H9 (cell line): ENCODE data around the gene TSPEAR. TPM values are rescaled to one million over a fixed set of nuclear protein-coding genes. Genes with fewer than 3 reads are reported as not detected.

Source experiments
- DNase-seq: peaks from one replicate; pipeline ENCODE4 v3.0.0-alpha.2; 2017
- H2AFZ ChIP-seq: one replicate; pipeline ENCODE4 v1.6.1; 2013; ENCODE audit warnings: mild to moderate bottlenecking, low read length, control low read depth, moderate library complexity
- H2AK5ac ChIP-seq: 2 replicates; pipeline ENCODE4 v1.6.1; 2013; ENCODE audit warnings: low read length, control low read depth, mixed read lengths; ENCODE audit not compliant: insufficient read length
- H2BK120ac ChIP-seq: one replicate; pipeline ENCODE4 v1.6.1; 2013; ENCODE audit warnings: low read depth, mild to moderate bottlenecking, low read length, control low read depth, inconsistent platforms; ENCODE audit not compliant: poor library complexity, severe bottlenecking
- H2BK12ac ChIP-seq: 2 replicates; pipeline ENCODE4 v1.6.1; 2013; ENCODE audit warnings: low read length, control low read depth, mixed read lengths, low read depth; ENCODE audit not compliant: insufficient read length
- H2BK15ac ChIP-seq: 2 replicates; pipeline ENCODE4 v1.6.1; 2013; ENCODE audit warnings: low read depth, low read length, control low read depth
- H2BK20ac ChIP-seq: one replicate; pipeline ENCODE4 v1.6.1; 2013; ENCODE audit warnings: low read depth, mild to moderate bottlenecking, low read length, control low read depth, inconsistent platforms; ENCODE audit not compliant: poor library complexity, severe bottlenecking
- H2BK5ac ChIP-seq: 2 replicates; pipeline ENCODE4 v1.6.1; 2013; ENCODE audit warnings: low read length, control low read depth, mixed read lengths; ENCODE audit not compliant: insufficient read length
- H3K14ac ChIP-seq: 2 replicates; pipeline ENCODE4 v1.6.1; 2013; ENCODE audit warnings: low read length, control low read depth; ENCODE audit not compliant: insufficient read depth
- H3K18ac ChIP-seq: 2 replicates; pipeline ENCODE4 v1.6.1; 2013; ENCODE audit warnings: low read depth, mild to moderate bottlenecking, mixed read lengths, low read length, control low read depth; ENCODE audit not compliant: insufficient read length
- H3K23ac ChIP-seq: 2 replicates; pipeline ENCODE4 v1.6.1; 2013; ENCODE audit warnings: low read length, control low read depth, mixed read lengths, low read depth; ENCODE audit not compliant: insufficient read length
- H3K23me2 ChIP-seq: 2 replicates; pipeline ENCODE4 v1.6.1; 2013; ENCODE audit warnings: low read depth, mild to moderate bottlenecking, mixed read lengths, low read length, control low read depth; ENCODE audit not compliant: insufficient read length, poor library complexity, severe bottlenecking
- H3K27ac ChIP-seq: 2 replicates; pipeline ENCODE4 v1.5.1; 2013; ENCODE audit warnings: low read length, control low read depth, mixed read lengths, low read depth; ENCODE audit not compliant: insufficient read length
- H3K27me3 ChIP-seq: 2 replicates; pipeline ENCODE4 v1.6.1; 2013; ENCODE audit warnings: low read length, control low read depth, inconsistent platforms; ENCODE audit not compliant: insufficient read depth
- H3K4ac ChIP-seq: 2 replicates; pipeline ENCODE4 v1.6.1; 2013; ENCODE audit warnings: low read depth, mild to moderate bottlenecking, control low read depth, inconsistent platforms, low read length, moderate library complexity
- H3K4me1 ChIP-seq: 2 replicates; pipeline ENCODE4 v1.6.1; 2013; ENCODE audit warnings: low read length, control low read depth, inconsistent platforms; ENCODE audit not compliant: insufficient read depth
- H3K4me2 ChIP-seq: 2 replicates; pipeline ENCODE4 v1.6.1; 2013; ENCODE audit warnings: low read length, control low read depth, mixed read lengths; ENCODE audit not compliant: insufficient read length, insufficient read depth
- H3K56ac ChIP-seq: 2 replicates; pipeline ENCODE4 v1.6.1; 2013; ENCODE audit warnings: low read depth, mild to moderate bottlenecking, mixed read lengths, low read length, control low read depth; ENCODE audit not compliant: insufficient read length
- H3K79me1 ChIP-seq: 2 replicates; pipeline ENCODE4 v1.6.1; 2013; ENCODE audit warnings: low read depth, mild to moderate bottlenecking, moderate library complexity, low read length, control low read depth, inconsistent platforms; ENCODE audit not compliant: insufficient read depth, poor library complexity, severe bottlenecking
- H3K79me2 ChIP-seq: 2 replicates; pipeline ENCODE4 v1.6.1; 2013; ENCODE audit warnings: low read length, control low read depth, inconsistent platforms; ENCODE audit not compliant: insufficient read depth
- H3K9ac ChIP-seq: 2 replicates; pipeline ENCODE4 v1.6.1; 2013; ENCODE audit warnings: low read length, control low read depth, mixed read lengths; ENCODE audit not compliant: insufficient read length; ENCODE audit errors: extremely low read depth
- H3K9me3 ChIP-seq: one replicate; pipeline ENCODE4 v1.6.1; 2013; ENCODE audit warnings: low read depth, low read length, inconsistent platforms; ENCODE audit not compliant: control insufficient read depth
- H3T11ph ChIP-seq: one replicate; pipeline ENCODE4 v1.6.1; 2013; ENCODE audit warnings: mild to moderate bottlenecking, low read length, control low read depth, inconsistent platforms
- H4K20me1 ChIP-seq: one replicate; pipeline ENCODE4 v1.6.1; 2013; ENCODE audit not compliant: control insufficient read depth, insufficient read length, insufficient read depth
- H4K5ac ChIP-seq: 2 replicates; pipeline ENCODE4 v1.6.1; 2013; ENCODE audit warnings: low read depth, mild to moderate bottlenecking, mixed read lengths, low read length, control low read depth; ENCODE audit not compliant: insufficient read length
- H4K8ac ChIP-seq: replicated peaks from 2 replicates; pipeline ENCODE4 v1.6.1; 2013; ENCODE audit warnings: low read length, control low read depth, mixed read lengths, low read depth; ENCODE audit not compliant: insufficient read length
- H4K91ac ChIP-seq: 2 replicates; pipeline ENCODE4 v1.6.1; 2013; ENCODE audit warnings: low read depth, mild to moderate bottlenecking, moderate library complexity, mixed read lengths, low read length, control low read depth; ENCODE audit not compliant: insufficient read length
- H3K27ac Mint-ChIP-seq, 3 experiments: 2 replicates in 2 of 3; 3 replicates in 1 of 3; pipeline ENCODE4 v1.8.0; 2020 to 2021; ENCODE audit warnings: mixed read lengths in 3 of 3, mild to moderate bottlenecking in 1 of 3, moderate library complexity in 1 of 3
- H3K27me3 Mint-ChIP-seq: 2 replicates; pipeline ENCODE4 v1.8.0; 2021; ENCODE audit warnings: low read depth, mild to moderate bottlenecking, moderate library complexity, mixed read lengths
- H3K36me3 Mint-ChIP-seq, 3 experiments: 2 replicates in 2 of 3; 3 replicates in 1 of 3; pipeline ENCODE4 v1.8.0; 2020 to 2021; ENCODE audit warnings: low read depth in 3 of 3, mixed read lengths in 3 of 3; ENCODE audit not compliant: insufficient read depth in 1 of 3
- H3K4me1 Mint-ChIP-seq, 2 experiments: 2 replicates each; pipeline ENCODE4 v1.8.0; 2020; ENCODE audit warnings: mixed read lengths in 2 of 2
- H3K4me3 Mint-ChIP-seq, 2 experiments: 2 replicates in 1 of 2; 3 replicates in 1 of 2; pipeline ENCODE4 v1.8.0; 2020 to 2021; ENCODE audit warnings: mild to moderate bottlenecking in 2 of 2, mixed read lengths in 2 of 2, moderate library complexity in 1 of 2
- H3K9me3 Mint-ChIP-seq, 2 experiments: 2 replicates in 1 of 2; 3 replicates in 1 of 2; pipeline ENCODE4 v1.8.0; 2020; ENCODE audit warnings: mild to moderate bottlenecking in 2 of 2, mixed read lengths in 2 of 2, moderate library complexity in 1 of 2
- WGBS: extraction: QIAGEN DNeasy Blood & Tissue Kit; methylation state at CpG from one replicate; pipeline ENCODE4 v1.1.7; 2013; ENCODE audit warnings: missing lambda C conversion rate, low lambda C conversion rate, mixed read lengths; ENCODE audit not compliant: insufficient read length; ENCODE audit errors: extremely low coverage; 5-methylcytosine and 5-hydroxymethylcytosine counted together
- total RNA-seq: library from RNA; stranded (reverse); gene quantifications from 2 replicates; pipeline ENCODE4 v1.2.1, GENCODE V29; 2021
- TF ChIP-seq, protein P1 (sequence below): fragments of 200-600 bp; sonication (generic); conservative IDR thresholded peaks from 3 replicates; pipeline ENCODE4 v1.8.0; 2021; ENCODE audit warnings: antibody characterized with exemption, mild to moderate bottlenecking

TSPEAR gene
- total RNA-seq, 1 experiment from 2014 or later, result 1.3 TPM

DNA sequence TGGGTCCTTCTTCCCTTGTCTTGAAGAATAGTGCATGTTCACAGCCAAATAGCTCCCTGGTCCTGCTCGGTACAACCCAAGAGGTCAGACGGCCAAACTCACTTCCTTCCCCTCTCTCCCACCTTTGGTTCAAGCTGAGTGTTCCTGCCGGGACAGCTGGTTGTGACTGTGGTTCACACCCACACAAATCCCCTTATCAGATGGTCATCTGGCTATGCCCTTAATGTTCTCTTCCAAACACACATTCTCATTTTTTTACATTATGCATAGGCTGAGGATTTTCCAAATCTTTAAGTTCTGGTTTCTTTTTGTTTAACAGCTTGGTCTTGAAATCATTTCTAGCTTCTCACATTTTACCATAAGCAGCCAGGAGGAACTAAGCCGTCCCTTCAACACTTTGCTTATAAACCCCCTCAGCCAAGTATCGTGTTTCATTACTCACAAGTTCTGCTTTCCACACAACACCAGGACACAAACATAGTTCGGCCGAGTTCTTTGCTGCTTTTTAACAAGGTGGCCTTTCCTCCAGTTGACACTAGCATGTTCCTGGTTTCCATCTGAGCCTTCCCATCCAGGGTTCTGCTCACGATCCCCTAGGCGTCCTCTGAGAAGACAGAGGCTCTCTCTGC is 19.7 kb upstream of the TSPEAR start:
- no peak overlapping the region for H3K4me3 Mint-ChIP-seq

More for the DNA sequence above, 19.7 kb upstream of the TSPEAR start:
- Histone ChIP-seq H3K4me1 (no peaks in the 10 kb centered on the region), H2AFZ (no peak overlapping the region), H2BK15ac (no peak overlapping the region), H3K27me3 (no peaks in the 10 kb centered on the region), H2BK5ac (no peak overlapping the region), H3K4ac (no peak overlapping the region), H3K23me2 (peaks cover 3% of the 10 kb centered on the region), H4K91ac (no peak overlapping the region), H4K8ac (no peak overlapping the region), H3K14ac (no peak overlapping the region), H3K9ac (no peak overlapping the region), H4K5ac (no peak overlapping the region), H3K79me1 (no peaks in the 10 kb centered on the region), H2BK120ac (no peak overlapping the region), H3K27ac (no peak overlapping the region), H3T11ph (no peak overlapping the region), H3K56ac (no peak overlapping the region), H3K18ac (no peak overlapping the region), H2AK5ac (no peak overlapping the region), H3K4me2 (no peak overlapping the region), H3K9me3 (no peaks in the 10 kb centered on the region), H3K79me2 (no peaks in the 10 kb centered on the region), H4K20me1 (no peaks in the 10 kb centered on the region), H3K23ac (no peak overlapping the region), H2BK20ac (no peak overlapping the region), H2BK12ac (no peak overlapping the region)
- Mint-ChIP-seq H3K27me3 (peaks cover 12% of the 10 kb centered on the region), H3K4me1 (peaks cover 30 to 33% of the 10 kb centered on the region in 2 experiments), H3K27ac (no peak overlapping the region), H3K9me3 (no peaks in the 10 kb centered on the region), H3K36me3 (peaks cover 0 to 10% (median 0%) of the 10 kb centered on the region in 3 experiments; a peak in 2 of 7 replicates)
- no CpG with 5 or more reads among the region's 9 CpGs for WGBS
- DNase-seq, result no peak
- TF ChIP-seq, protein P1, sequence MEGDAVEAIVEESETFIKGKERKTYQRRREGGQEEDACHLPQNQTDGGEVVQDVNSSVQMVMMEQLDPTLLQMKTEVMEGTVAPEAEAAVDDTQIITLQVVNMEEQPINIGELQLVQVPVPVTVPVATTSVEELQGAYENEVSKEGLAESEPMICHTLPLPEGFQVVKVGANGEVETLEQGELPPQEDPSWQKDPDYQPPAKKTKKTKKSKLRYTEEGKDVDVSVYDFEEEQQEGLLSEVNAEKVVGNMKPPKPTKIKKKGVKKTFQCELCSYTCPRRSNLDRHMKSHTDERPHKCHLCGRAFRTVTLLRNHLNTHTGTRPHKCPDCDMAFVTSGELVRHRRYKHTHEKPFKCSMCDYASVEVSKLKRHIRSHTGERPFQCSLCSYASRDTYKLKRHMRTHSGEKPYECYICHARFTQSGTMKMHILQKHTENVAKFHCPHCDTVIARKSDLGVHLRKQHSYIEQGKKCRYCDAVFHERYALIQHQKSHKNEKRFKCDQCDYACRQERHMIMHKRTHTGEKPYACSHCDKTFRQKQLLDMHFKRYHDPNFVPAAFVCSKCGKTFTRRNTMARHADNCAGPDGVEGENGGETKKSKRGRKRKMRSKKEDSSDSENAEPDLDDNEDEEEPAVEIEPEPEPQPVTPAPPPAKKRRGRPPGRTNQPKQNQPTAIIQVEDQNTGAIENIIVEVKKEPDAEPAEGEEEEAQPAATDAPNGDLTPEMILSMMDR, result no peak
